ENCODE measurements around the gene TMEM198. TPM values are rescaled to one million over a fixed set of nuclear protein-coding genes. Genes with fewer than 3 reads are reported as not detected.
A peak's percentile ranks its signal among the peaks of the same experiment; 100 is the strongest.

TMEM198 gene
- total RNA-seq, 1 donor from 2014 or later, result 8.2 TPM

- Mint-ChIP-seq H3K4me3 (ENCODE audit: low read depth) (peak overlapping the region; percentile 83), H3K27me3 (peaks cover 62% of the 10 kb centered on the region), H3K36me3 (ENCODE audit: insufficient read depth) (no peaks in the 10 kb centered on the region), H3K9me3 (ENCODE audit: low read depth) (no peaks in the 10 kb centered on the region), H3K27ac (no peak overlapping the region), H3K4me1 (ENCODE audit: low read depth) (peaks cover 16% of the 10 kb centered on the region)
- DNase-seq (ENCODE audit: low spot score, unreplicated experiment), result no peak
- no peak for TF ChIP-seq CTCF (IDR thresholded peaks at IDR 0.05; ENCODE audit: unreplicated experiment)
These were observed 46.9 kb upstream of the TMEM198 start for GRCh38 chr2:219496825-219497494.

GRCh38 chr2:219497495-219498279 lies 46.1 kb upstream of the TMEM198 start:
- Mint-ChIP-seq H3K27me3 (peaks cover 55% of the 10 kb centered on the region), H3K4me1 (ENCODE audit: low read depth) (peaks cover 16% of the 10 kb centered on the region), H3K4me3 (ENCODE audit: low read depth) (peak overlapping the region; percentile 83), H3K36me3 (ENCODE audit: insufficient read depth) (no peaks in the 10 kb centered on the region), H3K9me3 (ENCODE audit: low read depth) (no peaks in the 10 kb centered on the region), H3K27ac (peak overlapping the region; percentile 22)
- DNase-seq (ENCODE audit: low spot score, unreplicated experiment), result peak; percentile 42
- TF ChIP-seq CTCF (IDR thresholded peaks at IDR 0.05; ENCODE audit: unreplicated experiment), result no peak

- Mint-ChIP-seq H3K27ac (peak within 1 kb of the TSS; percentile 89), H3K9me3 (ENCODE audit: low read depth) (no peaks in the 10 kb centered on the region), H3K4me1 (ENCODE audit: low read depth) (peaks cover 16% of the 10 kb centered on the region), H3K36me3 (ENCODE audit: insufficient read depth) (no peaks in the 10 kb centered on the region), H3K4me3 (ENCODE audit: low read depth) (peak within 1 kb of the TSS; percentile 83), H3K27me3 (peaks cover 47% of the 10 kb centered on the region)
- peak; percentile 10 for TF ChIP-seq CTCF (IDR thresholded peaks at IDR 0.05; ENCODE audit: unreplicated experiment)
- DNase-seq (ENCODE audit: low spot score, unreplicated experiment), result peak; percentile 79
These were observed 45.4 kb upstream of the TMEM198 start, which contains the start of gene GMPPA for GRCh38 chr2:219498280-219499057. Gene GMPPA, plus strand, starts transcription at chr2:219498891. Its CDS starts 1,085 bp downstream, at chr2:219499976.

- no peaks in the 10 kb centered on the region for H3K9me3 Mint-ChIP-seq (ENCODE audit: low read depth)
- no peaks in the 10 kb centered on the region for H3K36me3 Mint-ChIP-seq (ENCODE audit: insufficient read depth)
- H3K4me1 Mint-ChIP-seq (ENCODE audit: low read depth), result peaks cover 16% of the 10 kb centered on the region
- H3K4me3 Mint-ChIP-seq (ENCODE audit: low read depth), result peak overlapping the region; percentile 83
- peak overlapping the region; percentile 89 for H3K27ac Mint-ChIP-seq
- H3K27me3 Mint-ChIP-seq, result peaks cover 42% of the 10 kb centered on the region
- DNase-seq (ENCODE audit: low spot score, unreplicated experiment), result no peak
- no peak for TF ChIP-seq CTCF (IDR thresholded peaks at IDR 0.05; ENCODE audit: unreplicated experiment)
These were observed 44.8 kb upstream of the TMEM198 start for GRCh38 chr2:219499058-219499307.

GRCh38 chr2:219499555-219499954 lies 44.3 kb upstream of the TMEM198 start:
- Mint-ChIP-seq H3K4me1 (ENCODE audit: low read depth) (peaks cover 16% of the 10 kb centered on the region), H3K9me3 (ENCODE audit: low read depth) (no peaks in the 10 kb centered on the region), H3K27me3 (peaks cover 36% of the 10 kb centered on the region), H3K36me3 (ENCODE audit: insufficient read depth) (peaks cover 1% of the 10 kb centered on the region), H3K4me3 (ENCODE audit: low read depth) (peak overlapping the region; percentile 83), H3K27ac (peak overlapping the region; percentile 45)
- DNase-seq (ENCODE audit: low spot score, unreplicated experiment), result no peak
- no peak for TF ChIP-seq CTCF (IDR thresholded peaks at IDR 0.05; ENCODE audit: unreplicated experiment)
